DMS 273 treated with DMSO at 0.1 percent for 48 hours (cell line): ENCODE results near the gene SLITRK2.

Experiments
- DNase-seq: peaks from one replicate; lab custom pipeline; 2025; lab: John Stamatoyannopoulos, UW

SLITRK2 gene

GRCh38 chrX:145817331-145818185 is at the start of gene SLITRK2:
SLITRK2 (plus strand) TSS chrX:145817829; CDS start chrX:145822426, 4,597 bp downstream.
- DNase-seq, result no peak

- DNase-seq, result no peak
Measured at GRCh38 chrX:145773006-145773405, 44.6 kb upstream of the SLITRK2 start.

- DNase-seq, result no peak
Measured at GRCh38 chrX:145792281-145792680, 25.3 kb upstream of the SLITRK2 start.

GRCh38 chrX:145803508-145803907 is 14.1 kb upstream of the SLITRK2 start:
- no peak for DNase-seq

GRCh38 chrX:145813081-145813480 is 4.5 kb upstream of the SLITRK2 start:
- DNase-seq, result no peak

GRCh38 chrX:145816601-145817315 is 871 bp upstream of the SLITRK2 start:
- DNase-seq, result no peak

GRCh38 chrX:145818186-145819113 is 821 bp downstream of the SLITRK2 start:
- no peak for DNase-seq

GRCh38 chrX:145820825-145821224 is 3.2 kb downstream of the SLITRK2 start:
- no peak for DNase-seq

GRCh38 chrX:145821291-145821897 is 3.8 kb downstream of the SLITRK2 start:
- DNase-seq, result no peak

GRCh38 chrX:145821898-145822571 is 4.4 kb downstream of the SLITRK2 start:
- no peak for DNase-seq

GRCh38 chrX:145823132-145823531 is 5.5 kb downstream of the SLITRK2 start:
- DNase-seq, result no peak

GRCh38 chrX:145825896-145826295 is 8.3 kb downstream of the SLITRK2 start:
- no peak for DNase-seq

- no peak for DNase-seq
Measured at GRCh38 chrX:145826466-145826865, 8.8 kb downstream of the SLITRK2 start.

GRCh38 chrX:145832796-145833195 is 15.2 kb downstream of the SLITRK2 start:
- DNase-seq, result no peak

- DNase-seq, result no peak
Measured at GRCh38 chrX:145840531-145840930, 22.9 kb downstream of the SLITRK2 start.

- DNase-seq, result no peak
Measured at GRCh38 chrX:145843146-145843904, 25.7 kb downstream of the SLITRK2 start.

GRCh38 chrX:145844886-145845285 is 27.3 kb downstream of the SLITRK2 start:
- DNase-seq, result no peak

- DNase-seq, result no peak
Measured at GRCh38 chrX:145848448-145848847, 30.8 kb downstream of the SLITRK2 start.

GRCh38 chrX:145848857-145849256 is 31.2 kb downstream of the SLITRK2 start:
- no peak for DNase-seq

- DNase-seq, result no peak
Measured at GRCh38 chrX:145853181-145853580, 35.6 kb downstream of the SLITRK2 start.
